Dermis blood vessel endothelial cell (primary cell): ENCODE measurements around the gene TBC1D22A. TPM values are rescaled to one million over a fixed set of nuclear protein-coding genes. Genes with fewer than 3 reads are reported as not detected.
"Not testable (repeated sequence)": the region's sequence is repeated elsewhere in the genome, so short reads cannot be mapped to it uniquely, and the experiment has no call there.

Experiments
- DNase-seq: peaks from one replicate; pipeline ENCODE4 v3.0.0; 2010
- total RNA-seq: library from RNA; depleted of rRNA; stranded (reverse); fragments of >200 nt; gene quantifications from 2 replicates; pipeline ENCODE4 v1.2.3, GENCODE V29; 2014

Gene TBC1D22A
- total RNA-seq, 1 donor from 2014 or later: 19.4 TPM

DNA sequence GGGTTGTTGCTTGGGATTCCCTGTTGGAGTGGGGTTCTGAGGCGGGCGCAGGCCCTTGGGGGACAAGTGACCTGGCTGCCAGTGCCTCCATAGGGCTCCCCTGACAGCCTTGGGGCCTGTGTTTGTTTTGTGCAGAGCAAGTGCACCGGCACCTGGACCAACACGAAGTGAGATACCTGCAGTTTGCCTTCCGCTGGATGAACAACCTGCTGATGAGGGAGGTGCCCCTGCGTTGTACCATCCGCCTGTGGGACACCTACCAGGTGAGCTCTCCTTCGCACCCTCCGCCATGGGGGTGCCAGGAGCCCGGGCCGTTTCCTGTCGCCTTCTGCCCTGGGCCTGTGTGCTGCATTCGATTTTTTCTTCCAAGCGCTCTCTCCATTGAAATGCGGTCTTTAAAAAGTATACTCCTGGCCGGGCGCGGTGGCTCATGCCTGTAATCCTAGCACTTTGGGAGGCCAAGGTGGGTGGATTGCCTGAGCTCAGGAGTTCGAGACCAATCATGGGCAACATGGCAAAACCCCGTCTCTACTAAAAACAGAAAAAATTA lies 274.6 kb downstream of the TBC1D22A start:
- DNase-seq: no peak

DNA sequence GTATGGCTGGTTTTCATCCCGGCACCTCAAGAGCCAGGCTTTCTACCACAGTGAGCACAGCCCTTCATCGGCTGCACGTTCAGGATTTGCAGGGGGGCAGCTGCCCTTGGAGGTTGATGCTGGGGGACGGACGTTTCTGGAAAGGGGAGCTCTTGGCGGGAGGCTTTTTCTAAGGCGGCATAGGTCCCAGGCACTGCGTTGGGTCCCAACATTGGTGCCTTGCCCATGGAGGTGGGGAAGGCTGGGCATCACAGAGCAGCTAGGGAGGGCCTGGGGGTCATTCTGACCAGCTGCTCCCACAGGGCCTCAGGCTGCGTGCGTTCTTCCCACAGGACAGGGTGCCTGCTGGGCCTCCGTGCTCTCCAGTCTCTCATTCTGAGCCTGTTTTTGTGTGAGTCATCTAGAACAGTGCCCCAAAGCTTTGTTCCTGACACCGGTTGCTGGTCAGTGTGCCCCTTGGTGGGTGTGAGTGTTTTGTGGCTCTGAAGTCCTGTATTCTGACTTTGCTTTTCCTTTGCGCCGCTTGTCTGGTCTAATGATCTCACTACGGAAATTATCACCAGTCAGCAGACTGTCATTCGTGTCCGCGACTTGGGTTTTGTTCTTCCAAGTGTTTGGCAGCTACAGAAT lies 275.9 kb downstream of the TBC1D22A start:
- DNase-seq: no peak

DNA sequence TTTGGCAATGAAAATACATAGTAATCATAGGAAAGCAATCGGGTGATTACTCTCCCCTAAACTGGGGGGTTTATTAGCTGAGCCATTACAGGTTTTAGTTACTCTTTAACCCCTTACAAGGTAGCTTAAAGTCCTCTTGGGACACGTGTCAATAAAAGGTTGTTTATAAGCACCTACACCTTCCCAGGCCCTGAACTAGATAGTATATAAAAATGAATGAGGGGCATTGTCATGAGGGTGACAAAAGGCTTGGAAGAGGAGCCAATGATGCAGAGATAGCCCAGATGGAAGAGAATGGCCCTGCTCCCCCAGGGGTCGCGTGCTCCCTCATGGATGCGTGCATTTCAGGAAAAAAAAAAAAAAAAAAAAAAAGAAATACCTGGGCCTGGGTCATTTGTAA lies 276.9 kb downstream of the TBC1D22A start:
- no peak for DNase-seq

DNA sequence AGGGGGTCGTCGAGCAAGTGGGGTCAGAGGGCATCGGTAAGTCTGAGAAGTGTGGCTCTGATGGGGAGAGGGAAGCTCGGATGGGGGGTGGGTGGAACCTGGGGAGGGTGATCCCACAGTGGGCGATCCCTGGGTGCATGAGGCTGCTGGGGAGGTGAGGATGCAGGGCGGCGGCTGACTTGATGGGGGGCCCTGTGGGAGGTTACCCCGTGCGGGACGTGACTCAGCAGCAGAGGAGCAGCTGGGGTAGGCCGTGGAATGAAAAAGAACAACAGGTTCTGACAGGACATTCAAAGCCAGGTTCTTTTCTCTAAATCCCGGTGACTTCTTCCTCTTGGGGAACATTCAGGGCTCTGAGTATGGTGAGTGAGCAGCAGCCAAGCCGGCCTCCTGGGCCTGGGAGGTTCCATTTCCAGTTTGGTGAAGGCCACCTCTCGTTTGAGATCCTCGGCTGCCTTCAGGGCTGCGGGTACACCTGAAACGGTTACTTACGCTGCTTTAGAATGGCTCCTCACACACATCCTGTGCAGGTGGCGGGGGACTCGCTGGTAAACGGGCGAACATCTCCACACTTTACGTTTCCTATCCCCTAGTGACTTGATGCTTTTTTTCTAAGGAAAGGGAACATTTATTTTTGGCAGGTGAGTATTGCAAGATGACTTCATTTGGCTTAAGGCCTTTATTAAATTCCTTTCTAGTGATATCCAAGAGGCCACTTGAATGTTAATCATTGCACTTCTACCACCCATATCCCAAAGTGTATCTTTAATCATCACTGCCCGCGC lies 278.2 kb downstream of the TBC1D22A start:
- DNase-seq: no peak

DNA sequence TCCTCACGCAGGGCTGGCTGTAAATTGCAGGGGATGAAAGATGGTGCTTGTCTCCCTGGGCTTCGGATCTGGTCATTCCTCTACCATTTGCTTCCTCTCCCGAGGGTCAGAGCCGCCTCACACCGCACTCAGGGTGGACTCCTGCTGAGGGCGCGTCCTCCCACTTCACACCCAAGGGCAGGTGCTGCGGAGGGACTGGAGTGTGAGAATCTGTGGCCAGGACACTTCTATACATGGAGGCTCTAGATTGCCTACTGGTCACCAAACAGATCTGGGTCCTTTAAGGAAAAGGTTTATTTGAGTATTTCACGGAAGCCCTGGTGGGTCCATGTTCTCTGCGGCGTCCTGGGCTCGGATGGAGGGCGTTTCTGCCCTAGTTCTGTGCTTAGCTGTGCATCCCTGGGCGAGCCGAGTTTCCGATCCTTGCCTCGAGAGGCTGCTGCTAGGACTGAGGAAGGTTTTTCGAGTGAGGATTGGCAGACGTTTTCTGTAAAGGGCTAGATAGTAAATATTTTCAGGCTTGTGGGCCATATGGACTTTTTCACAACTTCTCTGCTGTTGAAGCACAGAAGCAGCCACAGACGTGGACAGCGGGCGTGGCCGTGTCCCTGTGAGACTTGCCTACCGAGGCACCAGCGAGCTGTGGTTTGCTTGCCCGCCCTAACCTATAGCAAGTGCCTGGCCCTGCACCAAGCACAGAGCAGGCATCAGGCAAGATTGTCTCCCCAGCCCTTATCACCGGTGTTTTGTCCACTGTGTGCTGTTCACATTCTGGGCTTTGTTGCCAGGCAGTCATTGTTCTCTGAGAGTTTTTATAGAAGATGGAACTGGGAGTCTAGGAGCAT lies 279.0 kb downstream of the TBC1D22A start:
- DNase-seq: no peak

DNA sequence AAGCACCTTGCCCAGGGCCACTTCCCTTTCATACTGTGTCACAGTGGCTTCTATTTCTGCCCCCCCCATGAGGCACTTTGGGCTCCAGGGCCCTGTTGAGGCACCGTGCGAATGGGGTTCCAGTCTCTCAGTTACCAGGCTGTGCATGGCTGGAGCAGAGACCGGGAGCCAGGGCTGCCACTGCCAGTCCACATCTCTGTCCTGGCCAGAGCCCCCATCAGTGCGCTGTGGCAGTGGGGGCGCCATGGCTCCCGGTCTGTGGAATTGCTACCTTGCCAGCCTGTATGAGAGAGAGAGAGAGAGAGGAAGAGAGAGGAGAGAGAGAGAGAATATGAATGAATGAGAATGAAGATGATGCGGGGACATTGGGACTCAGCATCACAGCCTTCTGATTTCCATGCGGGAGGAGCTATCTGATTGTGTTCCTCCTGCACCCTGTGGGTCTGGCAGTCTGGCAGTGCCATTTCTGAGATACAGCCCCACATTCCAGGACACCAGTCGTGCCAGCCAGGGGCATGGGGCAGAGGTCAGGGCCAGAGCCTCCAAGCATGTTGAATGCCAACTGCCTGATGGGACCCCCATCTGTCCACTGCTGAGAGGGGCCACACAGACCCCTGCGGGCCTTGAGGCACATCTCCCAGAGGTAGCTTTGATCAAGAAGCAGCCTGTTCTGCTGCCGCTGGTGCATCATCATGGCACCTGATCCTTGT lies 279.8 kb downstream of the TBC1D22A start:
- no peak for DNase-seq

DNA sequence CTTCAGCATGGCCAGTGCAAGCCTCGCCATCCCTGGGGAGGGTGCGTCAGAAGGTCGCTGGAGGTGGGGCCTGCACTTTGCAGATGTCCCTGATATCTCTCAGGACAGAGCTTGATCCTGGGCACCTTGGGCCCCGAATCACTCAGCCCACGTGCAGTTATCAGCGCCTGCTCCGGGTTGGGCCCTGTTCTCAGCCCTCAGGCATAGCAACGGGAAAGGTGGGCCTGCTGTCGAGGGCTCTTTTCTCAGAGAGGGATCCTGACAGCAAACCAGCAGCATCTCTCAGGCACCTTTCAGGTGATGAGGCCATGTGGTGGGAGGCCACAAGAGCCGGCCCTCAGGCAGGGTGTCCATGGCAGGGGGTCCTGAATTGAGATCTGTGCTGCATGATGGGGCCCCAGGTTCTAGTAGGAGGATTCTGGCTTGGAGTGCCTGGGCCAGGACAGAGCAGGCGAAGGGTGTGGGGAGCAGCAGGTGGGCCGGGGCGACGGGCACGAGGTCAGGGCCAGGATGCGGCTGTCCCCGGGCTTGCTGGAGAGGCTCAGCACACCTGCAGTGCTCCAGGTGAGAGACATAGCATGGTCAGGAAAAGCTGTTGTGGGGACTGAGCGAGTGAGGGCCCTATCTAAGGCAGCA lies 280.5 kb downstream of the TBC1D22A start:
- DNase-seq: no peak

DNA sequence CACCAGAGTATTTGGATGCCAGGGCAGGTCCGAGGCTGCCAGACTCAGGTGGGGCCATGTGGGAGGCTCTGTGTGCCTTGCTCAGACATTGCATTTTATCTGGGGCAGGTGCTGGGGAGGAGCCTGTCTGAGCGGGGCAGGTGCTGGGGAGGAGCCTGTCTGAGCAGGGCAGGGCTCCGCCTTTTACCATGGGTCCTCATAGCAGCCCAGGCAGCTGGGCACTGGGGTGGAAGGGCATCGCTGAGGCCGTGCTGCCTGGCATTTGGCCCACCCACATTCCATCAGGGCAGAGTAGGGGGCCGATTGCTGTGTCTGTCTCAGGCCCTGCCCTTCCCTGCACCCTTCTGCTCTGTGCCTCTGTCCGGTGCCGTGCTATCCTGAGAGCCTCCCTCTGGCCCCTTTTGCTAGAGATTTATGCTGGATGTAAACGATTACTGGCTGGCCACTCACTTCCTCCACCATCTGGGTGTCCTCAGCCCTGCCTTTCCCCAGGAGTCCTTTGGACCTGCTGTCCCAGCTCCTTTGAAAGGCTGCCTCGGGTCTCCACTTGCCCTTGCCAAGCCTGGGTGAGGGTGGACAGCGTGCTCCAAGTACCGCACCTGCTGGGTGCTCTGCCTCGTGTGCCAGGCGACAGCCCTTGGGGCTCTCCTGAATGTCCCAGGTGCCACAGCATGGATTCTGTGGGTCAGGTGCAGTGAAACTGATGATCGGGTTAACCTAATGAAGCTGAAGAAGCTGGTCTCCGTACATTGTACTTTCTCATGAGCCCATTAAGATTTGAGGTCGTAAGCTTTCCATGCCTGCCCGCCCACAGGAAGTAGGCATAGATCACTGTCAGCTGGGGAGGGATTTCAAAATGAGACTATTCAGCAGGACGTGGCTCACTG lies 281.6 kb downstream of the TBC1D22A start:
- DNase-seq: peak; percentile 64

DNA sequence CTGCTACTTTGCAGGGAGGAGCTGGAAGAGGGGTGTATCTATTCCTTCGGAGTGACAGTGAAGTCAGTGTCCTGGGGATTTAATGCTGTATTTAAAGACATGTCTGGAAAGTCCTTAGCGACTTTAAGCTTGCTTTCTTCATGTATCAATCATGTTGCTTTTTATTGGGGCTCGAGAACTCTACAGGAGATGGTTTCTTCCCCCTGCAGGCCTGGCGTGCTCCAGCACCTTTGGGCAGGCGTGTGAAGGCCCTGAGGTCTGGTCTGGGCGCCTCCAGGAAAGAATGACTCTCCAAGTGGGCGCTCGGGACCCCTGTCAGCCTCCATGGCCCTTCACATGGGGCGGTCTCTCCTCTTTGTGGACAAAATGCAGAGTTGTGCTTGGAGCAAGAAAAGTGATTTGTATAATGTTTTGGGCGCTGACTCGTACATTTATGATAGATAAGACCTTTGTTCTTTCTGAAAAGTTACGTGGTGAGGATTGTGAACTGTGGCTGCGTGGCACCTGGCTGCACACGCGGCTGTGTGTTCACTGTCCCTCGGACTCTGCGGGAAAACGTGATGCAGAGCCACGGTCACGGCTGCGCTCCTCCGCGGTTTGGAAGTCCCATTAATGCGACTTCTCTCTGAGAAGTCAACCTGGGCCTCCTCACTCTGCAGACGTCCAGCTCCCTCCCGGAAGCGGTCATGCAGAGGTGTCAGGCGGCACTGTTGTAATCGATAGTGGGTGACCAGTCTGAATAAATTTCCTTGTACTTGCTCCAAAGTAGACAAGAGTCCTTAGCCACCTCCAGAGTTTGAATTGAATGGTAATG lies 282.5 kb downstream of the TBC1D22A start:
- no peak for DNase-seq

DNA sequence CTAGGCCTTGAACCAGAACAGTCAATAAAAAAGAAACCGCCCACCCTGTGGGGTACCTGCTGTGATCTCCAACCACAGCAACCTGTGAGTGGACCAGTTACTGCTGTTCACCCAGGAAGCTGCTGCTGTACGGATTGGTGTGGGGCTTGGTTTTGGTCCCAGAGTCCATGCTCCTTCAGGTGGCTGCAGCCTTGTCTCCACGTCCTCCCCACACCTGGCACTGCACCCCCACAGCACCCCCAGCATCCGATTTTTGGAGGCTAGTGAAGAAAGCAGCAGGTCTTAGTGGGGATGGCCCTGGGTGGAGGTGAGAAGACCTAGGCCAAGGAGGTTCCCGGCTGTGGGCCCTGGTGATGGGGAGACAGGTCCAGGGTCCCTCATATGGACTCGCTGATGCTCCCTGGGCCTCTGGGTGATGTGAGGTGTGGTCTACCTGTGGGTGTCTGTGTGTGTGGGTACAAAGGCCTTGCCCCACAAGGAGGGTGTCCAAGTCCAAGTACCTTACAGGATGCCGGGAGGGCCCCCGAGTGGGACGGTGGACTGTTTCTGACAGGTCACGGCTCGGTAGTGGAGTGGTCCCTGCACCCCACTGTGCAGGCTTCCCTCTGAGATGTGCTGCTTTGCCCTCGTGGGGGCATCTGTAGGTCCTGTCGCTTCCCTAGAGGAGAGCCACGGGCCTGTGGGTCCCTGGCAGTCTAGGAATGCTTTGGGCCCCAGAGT lies 283.4 kb downstream of the TBC1D22A start:
- no peak for DNase-seq

DNA sequence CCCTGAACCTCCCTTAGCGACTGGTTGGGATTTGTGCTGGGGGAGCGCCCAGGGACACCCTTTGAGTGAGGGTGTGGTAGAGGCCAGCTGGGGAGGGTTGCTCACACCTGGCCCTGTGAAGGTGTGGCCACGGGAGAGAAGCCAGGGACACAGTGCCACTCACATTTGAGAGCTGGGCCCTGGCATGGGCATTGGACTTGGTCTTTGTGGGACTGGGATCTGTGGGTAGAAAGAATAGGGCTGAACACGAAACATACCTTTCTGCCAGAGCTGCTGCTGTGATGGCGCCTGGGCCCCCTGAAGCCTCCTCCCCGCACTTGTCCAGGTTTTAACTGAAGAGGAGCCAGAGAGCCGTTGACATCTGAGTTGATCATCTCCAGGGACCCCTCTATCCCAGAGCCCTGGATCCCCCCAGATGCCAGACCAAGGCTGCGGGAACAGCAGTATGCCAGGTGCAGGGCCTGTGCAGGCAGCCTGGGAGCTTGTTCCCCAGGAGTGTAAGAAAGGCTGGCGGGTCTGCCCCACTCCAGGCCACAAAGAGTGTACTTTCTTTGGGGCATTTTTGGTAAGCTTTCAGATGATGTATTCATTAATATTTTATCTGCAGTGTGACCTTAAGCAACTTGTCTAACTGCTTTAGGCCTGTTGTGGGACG lies 284.1 kb downstream of the TBC1D22A start:
- no peak for DNase-seq

DNA sequence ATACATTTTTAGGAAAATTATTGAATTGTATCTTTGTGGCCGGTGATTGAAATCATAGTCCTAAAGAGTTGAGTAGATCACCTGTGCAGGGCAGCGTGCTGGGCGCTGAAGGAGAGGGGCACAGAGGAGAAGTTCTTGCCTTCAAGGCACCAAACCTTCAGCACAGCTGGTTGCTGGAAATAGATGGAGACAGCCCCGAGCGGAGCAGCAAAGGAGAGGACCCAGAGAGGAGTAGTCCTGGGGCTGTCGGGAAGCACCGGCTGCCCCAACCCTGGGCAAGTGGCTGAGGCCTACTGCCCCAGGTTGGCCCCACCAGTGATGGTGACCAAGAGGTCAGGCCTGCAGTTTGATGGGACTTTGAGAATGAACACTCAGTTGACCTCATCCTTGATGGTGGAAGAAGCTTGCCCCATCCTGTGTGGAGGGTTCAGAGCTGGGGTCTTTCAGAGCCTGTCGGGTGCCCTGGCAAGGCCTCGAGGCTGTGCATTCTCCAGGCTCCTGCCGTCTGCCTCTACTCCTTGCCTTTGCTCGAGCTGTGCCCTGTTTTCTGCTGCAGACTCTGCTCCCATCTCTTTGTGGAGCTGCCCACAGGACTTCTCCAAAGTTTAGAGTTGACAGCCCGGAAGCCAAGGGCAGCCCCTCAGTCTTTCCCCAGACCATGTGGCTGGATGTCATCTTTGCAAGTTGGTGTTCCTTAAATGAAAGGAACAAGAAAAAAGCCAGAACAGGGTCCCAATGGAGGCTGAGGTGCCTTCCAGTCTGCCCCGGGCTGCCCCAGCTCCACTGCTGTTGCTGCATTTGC lies 285.1 kb downstream of the TBC1D22A start:
- no peak for DNase-seq

DNA sequence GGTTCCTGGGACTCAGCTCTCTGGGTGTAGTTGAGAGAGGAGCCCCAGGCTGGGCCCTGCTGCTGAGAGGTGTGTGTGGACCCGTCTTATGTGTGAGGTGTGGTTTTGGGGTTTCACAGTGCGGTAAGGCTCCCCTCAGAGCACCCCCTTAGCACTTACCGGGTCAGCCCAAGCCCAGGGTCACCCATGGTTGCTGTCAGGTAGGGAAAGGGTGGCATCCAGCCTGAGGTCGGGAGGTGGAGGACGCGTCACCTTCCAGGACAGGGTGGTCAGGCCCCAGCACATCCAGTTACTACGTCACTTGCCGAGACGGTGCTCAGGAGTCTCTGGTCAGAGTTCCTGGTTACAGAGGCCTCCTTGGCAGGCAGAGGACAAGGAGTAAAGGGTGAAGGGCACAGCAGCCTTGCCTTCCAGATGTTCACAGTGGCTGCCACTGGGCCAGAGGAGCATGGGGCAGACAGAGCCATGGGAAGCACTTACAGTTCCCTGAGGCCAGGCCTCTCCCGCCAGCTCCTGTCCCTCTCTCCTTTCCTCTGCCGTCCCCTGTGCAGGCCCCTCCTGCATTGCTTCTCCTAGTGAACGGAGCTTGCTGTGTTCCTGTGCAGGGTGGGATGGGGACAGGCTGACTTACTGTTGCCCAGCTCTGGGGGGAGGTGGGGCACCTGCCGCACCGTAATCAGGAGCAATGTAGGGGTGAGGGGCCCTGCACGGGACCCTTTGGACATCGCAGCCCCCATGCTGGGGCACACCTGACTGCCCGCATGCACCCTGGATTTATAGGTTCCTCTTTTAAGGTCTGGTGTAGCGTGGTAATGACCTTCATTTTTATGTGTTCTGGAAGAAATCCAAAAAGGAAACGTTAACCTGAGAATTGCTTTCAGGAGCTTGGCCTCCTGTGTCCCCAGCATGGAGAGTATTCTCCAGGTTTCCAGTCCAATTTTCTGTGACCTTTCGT lies 285.9 kb downstream of the TBC1D22A start:
- DNase-seq: no peak

DNA sequence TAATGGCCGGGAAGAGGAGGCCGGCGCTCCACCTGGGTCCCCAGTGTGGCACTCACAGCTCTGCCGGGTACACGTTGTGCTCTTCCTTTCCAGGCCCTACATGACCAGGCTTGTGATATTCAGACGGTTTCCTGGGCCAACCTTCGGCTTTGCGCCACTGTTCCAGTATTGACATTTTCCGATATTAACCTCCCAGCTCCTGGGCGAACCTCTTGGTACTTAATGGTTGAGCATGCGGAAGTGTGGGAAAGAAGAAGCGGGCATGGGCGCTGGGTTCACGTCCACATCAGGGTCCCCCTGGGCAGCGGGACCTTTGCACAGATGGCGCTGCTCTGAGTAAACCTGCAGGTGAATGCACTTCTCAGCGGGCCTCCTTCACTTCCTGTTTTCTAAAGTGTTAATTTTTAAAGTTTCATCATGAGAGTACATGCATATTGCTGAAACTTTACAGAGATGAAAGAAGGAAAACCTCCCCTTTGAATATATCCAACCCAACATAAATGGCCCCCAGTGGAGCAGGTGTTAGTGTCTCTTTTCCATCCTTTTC lies 286.7 kb downstream of the TBC1D22A start:
- DNase-seq: no peak

DNA sequence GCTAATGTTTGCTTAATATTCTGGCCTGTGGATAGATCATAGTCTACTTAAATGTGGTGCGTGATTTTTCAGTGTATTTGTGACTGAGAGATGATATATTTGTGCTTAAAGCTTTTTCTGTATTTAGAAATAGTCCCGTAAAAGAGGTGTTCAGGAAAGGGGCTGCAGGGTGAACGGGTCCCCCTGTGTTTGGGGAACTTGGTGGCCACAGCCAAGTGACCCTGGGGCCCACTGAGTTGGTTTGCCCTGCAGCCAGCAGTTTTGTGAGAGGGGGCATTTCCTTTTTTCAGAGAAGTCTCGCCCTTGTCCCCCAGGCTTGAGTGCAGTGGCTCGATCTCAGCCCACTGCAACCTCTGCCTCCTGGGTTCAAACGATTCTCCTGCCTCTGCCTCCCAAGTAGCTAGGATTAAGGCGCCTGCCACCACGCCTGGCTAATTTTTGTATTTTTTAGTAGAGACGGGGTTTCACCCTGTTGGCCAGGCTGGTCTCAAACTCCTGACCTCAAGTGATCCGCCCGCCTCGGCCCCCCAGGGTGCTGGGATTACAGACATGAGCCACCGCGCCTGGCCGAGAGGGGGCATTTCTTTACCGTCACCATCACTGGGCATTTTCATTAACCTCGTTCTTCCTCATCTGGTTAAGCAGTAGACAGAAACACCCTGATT lies 287.4 kb downstream of the TBC1D22A start:
- not testable (repeated sequence) for DNase-seq
